ENCODE data around the gene MOCS1. TPM values are rescaled to one million over a fixed set of nuclear protein-coding genes. Genes with fewer than 3 reads are reported as not detected.

MOCS1 gene
- total and polyA plus RNA-seq, 4 donors = 6.7 to 36.2 (median 29.2) TPM

DNA sequence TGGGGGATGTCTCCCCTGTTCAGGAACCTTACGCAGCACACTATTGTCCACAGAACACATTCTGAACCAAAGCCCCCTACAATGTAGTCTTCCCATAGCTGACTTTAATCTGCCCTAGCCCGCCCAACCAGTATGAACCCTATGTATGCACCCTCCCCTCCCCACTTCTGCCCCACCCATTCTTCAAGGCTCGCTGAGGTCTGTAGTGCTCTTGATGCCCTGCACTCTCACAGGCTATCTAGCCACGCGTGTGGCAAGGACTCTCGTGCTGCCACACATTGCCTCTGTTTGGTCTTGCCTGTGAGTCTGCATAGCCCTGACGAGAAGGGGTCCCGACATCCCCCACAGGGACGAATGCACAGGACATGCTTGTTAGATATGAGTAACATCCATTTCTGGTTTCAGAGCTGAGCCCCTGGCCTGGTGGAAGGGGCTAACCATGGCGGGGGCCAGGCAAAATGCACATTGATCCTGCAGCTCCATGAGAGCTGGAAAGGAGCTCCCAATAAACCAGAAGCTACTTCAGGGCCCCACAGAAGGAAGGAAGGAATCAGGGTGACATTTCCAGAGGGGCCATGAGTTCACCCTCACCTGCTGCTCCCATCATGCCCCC, 22.6 kb downstream of the MOCS1 start:
- Histone ChIP-seq H3K9me3 (ENCODE audit: control insufficient read depth in 4 of 4, low read length in 3 of 4) (no peaks in the 10 kb centered on the region), H3K36me3 (ENCODE audit: control insufficient read depth in 4 of 4, insufficient read depth in 3 of 4, low read depth in 1 of 4, low read length in 3 of 4) (peaks cover 3 to 56% (median 23%) of the 10 kb centered on the region in 4 donors), H3K27me3 (ENCODE audit: control insufficient read depth in 4 of 4, insufficient read depth in 4 of 4, low read length in 3 of 4) (no peaks in the 10 kb centered on the region), H3K9ac (ENCODE audit: low read depth in 1 of 2, low read length in 2 of 2) (no peak overlapping the region), H3K4me1 (ENCODE audit: control insufficient read depth in 4 of 4, insufficient read depth in 4 of 4, low read length in 3 of 4) (peaks cover 0 to 7% (median 3%) of the 10 kb centered on the region in 4 donors), H3K4me3 (ENCODE audit: low read depth in 1 of 3, low read length in 3 of 3) (no peak overlapping the region), H3K27ac (ENCODE audit: low read depth in 1 of 2, low read length in 2 of 2) (no peak overlapping the region)
- 97% methylated on average over 10 of the region's 10 CpGs for WGBS
- no peak for DNase-seq (ENCODE audit: low spot score)
- TF ChIP-seq FOXA1 (IDR thresholded peaks at IDR 0.05) = no peak

DNA sequence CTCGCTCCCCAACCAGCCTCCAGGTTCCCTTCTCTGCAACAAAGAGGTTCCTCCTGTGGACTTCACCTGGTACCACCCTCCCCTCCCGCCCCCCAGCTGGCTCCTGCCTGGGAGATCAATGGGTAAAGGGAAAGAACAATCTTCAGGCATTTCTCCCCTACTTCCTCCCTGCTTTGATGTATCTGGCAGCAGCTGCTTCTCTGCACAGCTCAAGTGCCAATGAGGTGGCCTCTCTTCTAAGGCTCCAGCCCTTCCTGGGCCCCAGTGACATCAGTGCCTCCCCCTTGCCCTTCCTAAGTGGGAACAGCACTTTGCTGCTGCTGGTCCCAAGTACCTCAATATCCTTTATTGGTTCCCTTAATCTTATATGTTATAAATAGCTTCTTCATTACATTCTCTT, 23.5 kb downstream of the MOCS1 start:
- no peak for TF ChIP-seq FOXA2 (IDR thresholded peaks at IDR 0.05)
- no peak for TF ChIP-seq NR2F2 (IDR thresholded peaks at IDR 0.05)
- TF ChIP-seq, protein P1, sequence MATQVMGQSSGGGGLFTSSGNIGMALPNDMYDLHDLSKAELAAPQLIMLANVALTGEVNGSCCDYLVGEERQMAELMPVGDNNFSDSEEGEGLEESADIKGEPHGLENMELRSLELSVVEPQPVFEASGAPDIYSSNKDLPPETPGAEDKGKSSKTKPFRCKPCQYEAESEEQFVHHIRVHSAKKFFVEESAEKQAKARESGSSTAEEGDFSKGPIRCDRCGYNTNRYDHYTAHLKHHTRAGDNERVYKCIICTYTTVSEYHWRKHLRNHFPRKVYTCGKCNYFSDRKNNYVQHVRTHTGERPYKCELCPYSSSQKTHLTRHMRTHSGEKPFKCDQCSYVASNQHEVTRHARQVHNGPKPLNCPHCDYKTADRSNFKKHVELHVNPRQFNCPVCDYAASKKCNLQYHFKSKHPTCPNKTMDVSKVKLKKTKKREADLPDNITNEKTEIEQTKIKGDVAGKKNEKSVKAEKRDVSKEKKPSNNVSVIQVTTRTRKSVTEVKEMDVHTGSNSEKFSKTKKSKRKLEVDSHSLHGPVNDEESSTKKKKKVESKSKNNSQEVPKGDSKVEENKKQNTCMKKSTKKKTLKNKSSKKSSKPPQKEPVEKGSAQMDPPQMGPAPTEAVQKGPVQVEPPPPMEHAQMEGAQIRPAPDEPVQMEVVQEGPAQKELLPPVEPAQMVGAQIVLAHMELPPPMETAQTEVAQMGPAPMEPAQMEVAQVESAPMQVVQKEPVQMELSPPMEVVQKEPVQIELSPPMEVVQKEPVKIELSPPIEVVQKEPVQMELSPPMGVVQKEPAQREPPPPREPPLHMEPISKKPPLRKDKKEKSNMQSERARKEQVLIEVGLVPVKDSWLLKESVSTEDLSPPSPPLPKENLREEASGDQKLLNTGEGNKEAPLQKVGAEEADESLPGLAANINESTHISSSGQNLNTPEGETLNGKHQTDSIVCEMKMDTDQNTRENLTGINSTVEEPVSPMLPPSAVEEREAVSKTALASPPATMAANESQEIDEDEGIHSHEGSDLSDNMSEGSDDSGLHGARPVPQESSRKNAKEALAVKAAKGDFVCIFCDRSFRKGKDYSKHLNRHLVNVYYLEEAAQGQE (IDR thresholded peaks at IDR 0.05) = no peak
- TF ChIP-seq EGR1 (IDR thresholded peaks at IDR 0.05; ENCODE audit: low read depth in 2 of 2) = no peak
- TF ChIP-seq TAF1 (conservative IDR thresholded peaks at IDR 0.05) = no peak
- TF ChIP-seq, protein P2, sequence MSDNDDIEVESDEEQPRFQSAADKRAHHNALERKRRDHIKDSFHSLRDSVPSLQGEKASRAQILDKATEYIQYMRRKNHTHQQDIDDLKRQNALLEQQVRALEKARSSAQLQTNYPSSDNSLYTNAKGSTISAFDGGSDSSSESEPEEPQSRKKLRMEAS (IDR thresholded peaks at IDR 0.05) = no peak
- no peak for TF ChIP-seq FOXA1 (IDR thresholded peaks at IDR 0.05)
- no peak for TF ChIP-seq GABPA (IDR thresholded peaks at IDR 0.05 in 1 of 2, conservative IDR thresholded peaks at IDR 0.05 in 1 of 2)
- TF ChIP-seq, protein P3, sequence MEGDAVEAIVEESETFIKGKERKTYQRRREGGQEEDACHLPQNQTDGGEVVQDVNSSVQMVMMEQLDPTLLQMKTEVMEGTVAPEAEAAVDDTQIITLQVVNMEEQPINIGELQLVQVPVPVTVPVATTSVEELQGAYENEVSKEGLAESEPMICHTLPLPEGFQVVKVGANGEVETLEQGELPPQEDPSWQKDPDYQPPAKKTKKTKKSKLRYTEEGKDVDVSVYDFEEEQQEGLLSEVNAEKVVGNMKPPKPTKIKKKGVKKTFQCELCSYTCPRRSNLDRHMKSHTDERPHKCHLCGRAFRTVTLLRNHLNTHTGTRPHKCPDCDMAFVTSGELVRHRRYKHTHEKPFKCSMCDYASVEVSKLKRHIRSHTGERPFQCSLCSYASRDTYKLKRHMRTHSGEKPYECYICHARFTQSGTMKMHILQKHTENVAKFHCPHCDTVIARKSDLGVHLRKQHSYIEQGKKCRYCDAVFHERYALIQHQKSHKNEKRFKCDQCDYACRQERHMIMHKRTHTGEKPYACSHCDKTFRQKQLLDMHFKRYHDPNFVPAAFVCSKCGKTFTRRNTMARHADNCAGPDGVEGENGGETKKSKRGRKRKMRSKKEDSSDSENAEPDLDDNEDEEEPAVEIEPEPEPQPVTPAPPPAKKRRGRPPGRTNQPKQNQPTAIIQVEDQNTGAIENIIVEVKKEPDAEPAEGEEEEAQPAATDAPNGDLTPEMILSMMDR (IDR thresholded peaks at IDR 0.05; ENCODE audit: low read depth, low read length, missing input control) = no peak
- TF ChIP-seq RXRA (IDR thresholded peaks at IDR 0.05) = no peak
- TF ChIP-seq HNF4A (conservative IDR thresholded peaks at IDR 0.05) = no peak
- TF ChIP-seq HNF4G (IDR thresholded peaks at IDR 0.05) = no peak
- no peak for TF ChIP-seq SP1 (IDR thresholded peaks at IDR 0.05)
- TF ChIP-seq, protein P4, sequence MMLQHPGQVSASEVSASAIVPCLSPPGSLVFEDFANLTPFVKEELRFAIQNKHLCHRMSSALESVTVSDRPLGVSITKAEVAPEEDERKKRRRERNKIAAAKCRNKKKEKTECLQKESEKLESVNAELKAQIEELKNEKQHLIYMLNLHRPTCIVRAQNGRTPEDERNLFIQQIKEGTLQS (IDR thresholded peaks at IDR 0.05) = no peak
- no peak for TF ChIP-seq RAD21 (IDR thresholded peaks at IDR 0.05)
- no peak for TF ChIP-seq JUND (IDR thresholded peaks at IDR 0.05)
- H3K4me3 ChIP-seq (ENCODE audit: low read depth in 1 of 3, low read length in 3 of 3) = no peak overlapping the region
- no peak for DNase-seq (ENCODE audit: low spot score)
- no peaks in the 10 kb centered on the region for H3K9me3 ChIP-seq (ENCODE audit: control insufficient read depth in 4 of 4, low read length in 3 of 4)
- peaks cover 0 to 8% (median 3%) of the 10 kb centered on the region in 4 donors for H3K4me1 ChIP-seq (ENCODE audit: control insufficient read depth in 4 of 4, insufficient read depth in 4 of 4, low read length in 3 of 4)
- H3K36me3 ChIP-seq (ENCODE audit: control insufficient read depth in 4 of 4, insufficient read depth in 3 of 4, low read depth in 1 of 4, low read length in 3 of 4) = peaks cover 3 to 56% (median 24%) of the 10 kb centered on the region in 4 donors
- H3K9ac ChIP-seq (ENCODE audit: low read depth in 1 of 2, low read length in 2 of 2) = no peak overlapping the region
- WGBS = 96% methylated on average over 2 of the region's 2 CpGs
- no peaks in the 10 kb centered on the region for H3K27me3 ChIP-seq (ENCODE audit: control insufficient read depth in 4 of 4, insufficient read depth in 4 of 4, low read length in 3 of 4)
- no peak overlapping the region for H3K27ac ChIP-seq (ENCODE audit: low read depth in 1 of 2, low read length in 2 of 2)

Data from liver (tissue), 9 donors.